DMS53 treated with DMSO at 0.1 percent for 48 hours (cell line): ENCODE measurements around the gene NEMP1.

ENCODE experiments used
- DNase-seq: peaks from one replicate; lab custom pipeline; 2025; ENCODE audit not compliant: unreplicated experiment; lab: John Stamatoyannopoulos, UW

Gene NEMP1

DNA sequence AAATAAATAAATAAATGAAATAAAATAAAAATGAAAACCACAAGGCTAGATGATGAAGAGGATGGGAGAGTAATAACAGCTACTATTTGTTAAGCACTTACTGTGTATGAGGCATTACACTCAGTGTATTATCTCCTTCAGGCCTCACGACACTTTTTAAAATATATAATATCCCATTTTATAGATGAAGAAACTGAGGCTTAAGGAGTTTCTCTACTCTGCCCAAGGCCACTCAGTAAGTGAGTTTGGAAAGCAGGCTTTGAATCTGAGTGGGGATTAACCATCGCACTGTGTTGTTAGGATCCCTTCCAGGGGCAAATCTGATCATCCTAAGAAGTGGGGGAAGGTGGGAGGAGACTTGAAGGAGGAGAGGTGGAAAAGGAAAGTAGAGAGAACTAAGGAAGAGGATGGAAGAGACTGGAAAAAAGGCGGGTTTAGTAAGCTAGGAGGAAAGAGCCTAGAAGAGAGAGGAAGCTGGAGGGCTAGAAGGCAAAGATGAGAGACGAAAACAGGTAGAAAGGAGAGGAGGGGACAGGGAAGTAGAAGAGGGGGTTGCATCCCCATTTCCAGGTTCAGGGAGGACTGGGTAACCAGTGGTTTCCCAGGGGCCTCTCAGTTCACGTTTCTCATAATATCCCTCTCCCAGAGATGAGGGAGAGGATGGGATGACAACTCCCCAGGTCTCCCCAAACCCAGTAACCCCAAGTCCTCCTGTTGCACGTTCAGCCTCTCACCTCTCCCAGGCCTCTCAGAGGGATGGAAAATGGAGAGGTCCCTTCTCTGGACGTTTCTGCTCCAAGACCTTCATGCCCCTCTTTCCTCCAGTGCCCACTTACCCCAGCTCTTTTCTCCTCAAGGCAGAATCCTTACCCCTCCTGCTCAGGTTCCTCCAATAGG lies 30.9 kb upstream of the NEMP1 start:
- DNase-seq = no peak

DNA sequence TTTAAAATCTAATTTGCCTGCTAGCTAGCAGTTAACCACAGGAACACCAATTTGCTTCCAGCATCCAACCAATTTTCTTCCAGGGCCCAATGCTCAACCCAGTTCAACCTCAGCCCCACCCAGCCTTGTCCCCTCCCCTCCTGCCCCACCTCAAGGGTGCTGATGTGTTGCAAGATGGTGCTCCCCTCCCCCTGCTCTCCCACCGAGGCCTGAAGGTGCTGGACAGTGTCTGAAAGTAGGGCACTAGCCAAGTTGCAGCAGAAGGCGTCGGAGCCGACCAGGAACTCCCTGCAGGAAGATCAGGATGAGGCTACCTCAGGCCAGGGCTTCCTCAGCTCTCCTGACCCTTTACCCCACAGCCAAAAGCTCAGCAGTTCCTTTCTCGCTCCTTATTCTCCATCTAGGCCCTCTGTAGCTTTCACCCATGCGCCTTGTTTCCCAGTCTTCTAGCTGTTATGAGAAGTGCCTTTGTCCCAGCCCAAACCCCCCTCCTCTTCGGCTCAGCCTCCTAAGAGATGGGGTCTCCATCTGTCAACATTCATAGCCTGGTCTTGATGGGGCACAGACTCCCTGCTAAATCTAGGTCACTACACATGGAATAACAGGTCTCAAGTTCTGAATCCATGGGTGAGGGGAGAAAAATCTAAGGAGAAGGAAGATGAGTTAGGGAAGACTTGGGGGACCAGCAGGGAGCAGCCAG lies 29.0 kb upstream of the NEMP1 start:
- no peak for DNase-seq

DNA sequence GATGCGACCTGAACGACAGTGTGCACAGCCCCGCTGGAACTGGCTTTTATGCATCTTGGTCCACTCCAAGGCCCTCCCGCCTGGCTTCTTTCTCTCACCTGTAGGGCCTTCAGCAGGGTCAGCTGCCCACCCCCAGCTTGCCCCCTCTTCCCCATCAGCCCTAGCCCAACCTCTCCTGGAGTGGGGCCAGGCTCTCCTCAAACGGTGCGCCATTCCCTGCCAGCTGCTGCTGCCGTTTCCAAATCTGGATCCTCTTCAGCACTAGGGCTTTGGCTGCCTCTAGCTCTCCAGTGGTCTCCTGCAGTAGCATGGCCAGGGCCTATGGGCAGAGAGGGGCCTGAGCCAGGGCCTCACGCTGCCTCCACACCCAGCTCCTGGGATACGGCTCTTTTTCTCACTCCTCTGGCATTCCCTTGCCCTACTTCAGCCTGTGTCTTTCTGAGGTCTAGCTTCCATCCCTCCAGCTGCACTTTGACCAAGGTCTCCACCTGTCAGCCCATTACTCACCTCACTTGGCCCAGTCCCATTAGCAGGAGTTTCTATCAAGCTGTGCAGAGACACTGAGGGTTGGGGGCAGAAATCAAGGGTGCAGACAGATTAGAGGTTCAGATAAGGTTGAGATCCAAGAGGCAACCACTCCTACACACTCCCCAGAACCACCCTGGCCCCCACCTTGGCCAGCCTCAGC lies 27.6 kb upstream of the NEMP1 start:
- DNase-seq = no peak

DNA sequence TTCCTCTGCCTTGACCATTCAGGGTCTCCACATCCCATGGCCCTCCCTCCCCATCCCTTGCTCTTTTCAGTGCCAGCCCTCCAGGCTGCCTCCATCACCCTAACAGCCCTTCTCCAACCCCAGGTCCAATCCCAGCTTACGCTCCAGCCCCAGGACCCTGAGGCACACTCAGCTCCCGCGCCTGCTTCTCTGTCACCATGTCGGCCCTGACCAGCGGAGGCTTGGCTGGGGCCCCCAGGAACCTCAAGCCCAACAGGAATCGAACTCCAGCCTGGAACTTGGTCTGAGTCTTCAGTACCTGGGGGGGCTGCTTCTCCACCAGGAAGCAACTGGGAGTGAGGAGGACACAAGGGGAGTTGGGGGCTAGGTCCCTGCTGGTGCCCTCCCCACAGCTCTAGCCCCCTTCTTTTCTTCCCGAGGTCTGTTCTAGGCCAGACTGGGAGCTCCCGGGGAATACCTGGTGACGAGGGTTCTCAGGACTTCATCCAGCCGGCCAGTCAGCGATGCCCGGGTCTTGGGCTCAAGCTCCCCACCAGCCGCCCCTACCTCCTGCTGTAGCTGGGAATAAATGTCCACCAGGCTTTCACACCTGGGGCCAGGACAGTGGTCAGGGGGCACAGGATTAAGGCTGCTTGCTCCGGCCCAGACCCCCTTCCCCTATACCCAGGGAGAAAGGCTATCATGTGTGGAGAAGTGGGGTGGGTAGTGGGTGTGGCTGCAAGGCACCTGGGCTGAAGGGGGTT lies 26.6 kb upstream of the NEMP1 start:
- no peak for DNase-seq

DNA sequence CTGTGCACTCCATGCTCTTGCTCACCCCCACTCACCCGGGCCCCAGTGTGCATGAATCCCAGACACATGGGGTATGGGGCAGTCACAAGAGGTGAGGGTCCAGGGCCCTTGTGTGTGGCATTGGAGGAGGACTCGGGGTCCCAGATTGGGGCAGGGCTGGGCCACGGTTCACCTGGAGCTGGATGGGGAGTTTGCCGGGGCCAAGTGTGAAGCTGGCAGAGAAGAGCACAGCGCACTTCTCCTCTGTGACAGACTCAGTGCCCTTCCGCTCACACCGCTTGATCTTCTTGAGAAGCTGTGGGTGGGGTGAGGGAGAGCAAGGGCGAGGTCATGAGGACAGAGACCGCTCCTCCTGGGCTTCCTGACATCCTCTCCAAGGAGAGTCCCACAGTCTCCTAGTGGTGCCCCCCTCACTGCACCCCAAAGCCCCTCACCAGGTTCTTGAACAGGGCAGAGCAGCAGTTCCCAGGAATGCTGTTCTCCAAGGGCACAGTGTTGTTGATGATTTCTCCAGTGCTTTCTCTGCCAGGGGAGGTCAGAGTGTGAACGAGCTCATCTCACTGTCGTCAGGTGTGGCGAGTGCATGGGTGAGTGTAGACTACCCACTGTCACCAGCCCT lies 25.8 kb upstream of the NEMP1 start:
- DNase-seq = no peak

DNA sequence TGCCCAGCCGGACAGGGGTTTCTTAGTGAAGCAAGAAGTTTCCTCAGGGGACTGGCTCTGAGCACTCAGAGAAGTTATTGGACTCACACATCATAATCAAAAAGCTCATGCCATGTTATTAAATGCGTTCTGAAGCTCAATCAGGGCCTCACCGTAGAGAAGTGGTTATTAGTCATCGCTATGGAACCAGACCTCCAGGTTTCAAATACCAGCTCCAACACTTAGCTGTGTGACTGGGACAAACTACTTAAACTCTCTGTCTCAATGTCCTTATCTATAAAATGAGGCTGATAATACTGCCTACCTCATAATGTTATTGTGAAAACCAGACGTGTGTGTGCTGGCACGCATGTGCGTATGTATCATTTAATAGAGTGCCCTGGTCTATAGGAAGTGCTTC lies 25.3 kb upstream of the NEMP1 start:
- no peak for DNase-seq

DNA sequence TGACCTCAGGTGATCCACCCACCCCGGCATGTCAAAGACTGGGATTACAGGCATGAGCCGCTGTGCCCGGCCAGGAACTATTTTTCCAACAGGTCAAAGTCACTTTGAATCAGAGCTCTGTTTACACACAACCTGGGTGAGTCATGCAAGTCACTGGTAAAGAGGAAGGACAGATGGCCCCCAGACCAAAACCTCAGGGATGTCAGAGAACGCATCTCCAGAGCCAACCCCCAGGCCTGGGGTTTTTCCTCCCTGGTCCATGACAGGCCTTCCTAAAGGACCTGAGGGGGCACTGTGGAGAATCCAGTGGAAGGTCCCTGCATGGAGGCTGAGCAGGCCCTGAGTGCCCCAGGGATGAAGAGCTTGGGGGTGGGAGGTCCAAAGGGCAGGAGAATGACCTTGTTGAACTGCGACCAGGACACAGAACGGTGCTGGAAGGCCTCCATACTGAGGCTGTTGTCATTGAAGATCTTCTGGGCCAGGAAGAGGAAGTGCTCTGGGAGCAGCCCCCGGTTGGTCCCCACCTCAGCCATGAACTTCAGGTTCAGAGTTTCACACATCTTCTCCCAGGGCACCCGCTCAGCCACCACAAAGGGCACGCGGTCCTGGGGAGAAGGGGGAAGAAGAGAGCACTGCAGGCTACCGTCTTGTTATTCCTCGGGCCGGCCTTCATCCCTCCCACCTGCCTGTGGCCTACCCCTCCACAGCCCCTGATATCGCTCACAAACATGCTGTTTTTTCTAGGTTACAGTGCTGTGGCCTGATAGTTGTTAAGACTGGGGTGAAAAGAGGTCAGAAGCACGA lies 23.5 kb upstream of the NEMP1 start:
- peak; percentile 81 for DNase-seq

DNA sequence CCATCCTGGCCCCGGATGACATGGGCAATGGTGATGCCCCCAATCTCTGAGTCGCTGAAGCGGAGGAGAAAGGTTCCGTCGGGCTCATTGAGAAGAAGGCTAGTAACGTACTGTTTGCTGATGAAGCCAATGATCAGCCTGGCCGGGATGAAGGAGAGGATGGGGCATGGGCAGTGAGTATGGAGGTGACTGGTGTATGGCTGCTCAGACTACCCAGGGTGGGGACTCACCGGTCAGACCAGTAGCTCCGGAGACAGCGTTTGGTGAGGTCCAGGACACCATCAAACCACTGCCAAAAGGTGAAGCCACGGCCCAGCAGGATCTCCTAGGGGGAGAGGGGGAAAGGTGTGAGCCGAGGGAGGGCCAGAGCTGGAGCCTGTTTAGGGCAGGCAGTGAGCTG lies 21.2 kb upstream of the NEMP1 start:
- no peak for DNase-seq

DNA sequence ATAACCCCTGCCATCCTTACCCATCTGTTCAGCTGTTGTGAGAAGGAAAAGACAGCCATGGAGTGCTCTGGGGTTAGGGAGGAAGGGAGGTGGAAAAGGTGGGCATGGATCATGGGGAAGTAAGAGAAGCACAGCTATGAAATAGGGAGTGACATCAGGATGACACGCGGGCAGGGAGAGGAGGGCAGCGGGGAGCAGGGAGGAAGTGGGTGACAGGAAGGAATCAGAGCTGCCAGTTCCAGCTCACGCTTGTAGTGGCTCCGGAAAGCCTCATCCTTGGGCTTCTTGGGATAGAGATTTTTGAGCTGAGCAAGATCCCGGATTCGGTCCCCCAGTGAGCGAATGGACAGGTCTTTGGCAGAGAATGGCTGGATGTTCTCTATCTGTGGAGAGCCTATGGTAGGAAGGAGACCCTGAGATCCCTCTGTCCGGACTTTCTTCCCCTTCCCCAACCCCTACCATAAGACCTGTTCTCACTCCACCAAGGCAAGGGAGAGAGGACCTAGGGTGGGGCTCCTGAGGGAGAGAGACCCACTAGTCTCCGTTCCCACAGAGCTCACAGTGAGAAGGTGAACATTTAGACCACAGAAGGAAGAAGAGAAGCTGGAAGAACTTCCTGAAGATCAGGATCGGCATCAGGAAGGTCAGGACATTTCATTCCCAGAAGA lies 20.6 kb upstream of the NEMP1 start:
- DNase-seq = no peak

DNA sequence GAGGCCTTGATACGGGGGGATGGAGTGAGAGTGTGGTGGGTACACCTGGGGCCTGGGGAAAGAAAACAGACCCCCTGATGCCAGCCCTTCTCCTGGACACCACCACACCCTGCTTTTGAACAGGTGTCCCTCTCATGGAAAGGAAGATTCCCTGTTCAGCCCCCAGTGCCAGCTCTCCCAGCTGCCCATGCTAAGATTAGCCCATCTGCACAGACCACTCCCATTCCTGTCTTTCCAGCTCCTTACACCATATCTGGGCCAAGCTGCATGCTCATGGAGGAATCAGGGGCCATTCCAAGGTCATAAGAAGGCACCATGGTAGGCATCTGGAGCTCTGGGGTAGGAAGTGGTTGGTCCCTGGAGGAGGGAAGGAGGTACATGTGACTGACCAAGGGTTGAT lies 20.0 kb upstream of the NEMP1 start:
- DNase-seq = no peak

DNA sequence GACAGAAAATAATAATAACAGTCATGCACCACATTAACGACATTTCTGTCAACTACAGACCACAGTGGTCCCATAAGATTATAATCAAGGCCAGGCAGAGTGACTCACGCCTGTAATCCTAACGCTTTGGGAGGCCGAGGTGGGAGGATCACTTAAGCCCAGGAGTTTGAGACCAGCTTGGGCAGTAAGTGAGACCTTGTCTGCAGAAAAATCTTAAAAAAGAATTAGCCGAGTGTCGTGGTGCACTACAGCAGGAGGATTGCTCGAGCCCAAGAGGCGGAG lies 18.9 kb upstream of the NEMP1 start:
- no peak for DNase-seq

DNA sequence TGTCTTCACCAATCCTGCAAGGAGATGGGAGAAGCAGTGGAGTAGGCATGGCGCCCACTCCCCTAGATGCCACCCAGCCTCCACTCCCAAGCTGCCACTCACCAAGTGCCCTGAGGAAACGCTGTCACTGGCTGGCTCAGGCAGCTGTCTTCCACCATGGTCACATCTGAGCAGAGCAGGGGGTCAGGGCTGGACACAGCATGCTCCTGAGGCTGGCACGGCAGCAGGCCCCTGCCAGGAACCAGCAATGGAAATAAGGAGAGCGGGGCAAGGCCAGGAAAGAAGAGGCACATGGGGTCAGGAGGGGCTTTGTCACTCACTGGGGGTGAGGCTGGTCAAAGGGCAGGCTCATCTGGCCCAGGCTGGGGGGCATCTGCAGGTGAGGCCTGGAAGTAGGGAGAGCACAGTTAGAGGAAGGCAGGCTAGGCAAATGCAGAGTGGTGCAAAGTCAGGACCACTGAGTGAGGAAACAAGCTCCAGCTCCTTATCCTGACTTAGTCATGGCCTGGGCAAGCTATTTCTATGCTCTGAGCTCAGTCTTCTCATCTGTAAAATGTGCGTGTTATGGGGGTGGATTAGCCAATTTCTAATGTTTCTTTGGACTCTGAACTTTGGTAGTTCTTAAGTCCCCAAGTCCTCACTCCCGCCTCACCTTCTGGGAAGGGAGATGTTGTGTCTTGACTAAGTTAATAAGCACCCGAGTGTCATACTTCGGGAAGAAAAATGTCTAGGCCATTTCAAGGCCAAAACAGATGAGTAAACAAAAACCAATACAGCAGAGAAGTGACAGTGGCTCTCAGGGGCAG lies 18.4 kb upstream of the NEMP1 start:
- DNase-seq = no peak

DNA sequence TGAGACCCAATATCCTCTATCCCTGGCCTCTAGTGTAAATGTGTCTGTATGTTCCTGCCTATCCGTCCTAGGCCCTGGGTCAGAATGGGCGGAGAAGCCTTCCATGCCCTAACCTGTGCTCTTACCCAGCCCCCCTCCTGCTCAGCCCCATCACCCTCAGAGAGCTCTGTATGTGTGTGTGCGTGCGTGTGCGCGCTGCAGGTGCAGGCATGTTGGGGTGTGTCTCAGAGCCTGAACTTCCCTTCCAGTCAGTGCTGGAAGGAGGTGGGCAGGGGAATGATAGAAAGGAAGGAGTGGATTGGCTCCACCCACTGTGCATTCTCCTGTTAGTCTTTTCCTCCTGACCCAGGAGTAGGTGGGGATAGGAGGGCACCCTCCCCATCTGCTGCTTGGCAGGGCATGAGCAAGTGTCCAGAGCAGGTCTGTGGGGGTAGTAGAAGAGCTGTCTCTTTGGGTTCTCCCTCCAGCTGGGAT lies 17.5 kb upstream of the NEMP1 start:
- no peak for DNase-seq

DNA sequence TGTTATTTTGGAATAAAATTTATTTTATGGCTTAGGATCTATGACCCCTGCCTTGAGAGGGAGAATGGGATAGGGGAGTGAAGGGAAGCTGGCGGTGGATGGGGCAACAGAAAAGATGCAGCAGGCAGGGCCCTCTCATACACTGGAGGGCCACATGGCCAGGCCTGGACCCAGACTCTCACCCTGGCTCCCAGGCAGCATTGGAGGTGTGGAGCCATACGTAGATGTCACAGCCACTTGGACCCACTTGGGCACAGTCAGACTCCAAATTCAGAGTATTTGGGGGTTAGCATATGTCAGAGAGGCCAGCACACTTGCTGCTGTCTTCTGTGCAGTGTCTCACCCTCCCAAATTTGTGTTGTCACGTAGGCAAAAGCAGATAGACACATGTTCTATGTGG lies 16.8 kb upstream of the NEMP1 start:
- no peak for DNase-seq

DNA sequence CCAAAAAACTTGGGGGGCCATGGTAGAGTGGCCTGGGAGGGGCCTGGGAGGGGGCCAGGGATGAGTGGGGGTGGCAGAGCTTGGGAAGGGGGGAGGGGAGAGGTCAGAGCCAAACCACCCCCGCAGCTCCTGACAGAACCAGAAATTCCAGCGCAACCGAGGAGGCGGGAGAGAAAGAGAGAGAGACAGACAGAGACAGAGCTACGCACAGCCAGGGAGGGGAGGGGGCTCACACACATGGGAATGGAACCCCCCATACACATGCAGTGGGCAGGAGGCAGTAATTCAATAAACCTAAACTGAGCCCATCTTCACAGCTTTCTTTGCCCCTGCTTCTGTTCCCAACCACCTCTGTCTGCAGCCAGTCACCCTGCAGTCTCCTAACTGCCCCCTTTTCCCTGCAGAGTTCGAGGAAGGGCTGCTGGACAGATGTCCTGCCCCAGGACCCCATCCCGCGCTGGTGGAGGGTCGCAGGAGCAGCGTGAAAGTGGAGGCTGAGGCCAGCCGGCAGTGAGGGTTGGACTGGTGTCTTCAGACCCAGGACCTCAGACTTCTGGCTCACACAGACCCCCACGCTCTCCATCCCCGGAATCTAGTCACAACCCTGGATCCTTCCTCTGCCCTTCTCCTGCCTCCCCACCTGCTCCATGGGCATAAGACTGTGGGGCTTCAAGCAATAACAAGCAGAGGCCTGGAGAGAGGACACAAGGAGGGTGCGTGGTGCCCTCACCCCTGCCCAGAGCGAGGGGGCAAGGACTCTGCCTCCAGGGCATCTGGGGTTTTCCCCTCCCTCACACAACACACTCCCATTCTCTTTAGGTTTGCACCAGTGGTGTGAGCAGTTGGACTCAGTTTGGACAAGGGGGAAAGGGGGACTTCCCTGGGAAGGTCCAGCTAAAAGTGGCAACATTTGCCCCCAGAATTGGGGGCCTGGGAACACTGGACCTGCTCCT lies 15.9 kb upstream of the NEMP1 start:
- no peak for DNase-seq

DNA sequence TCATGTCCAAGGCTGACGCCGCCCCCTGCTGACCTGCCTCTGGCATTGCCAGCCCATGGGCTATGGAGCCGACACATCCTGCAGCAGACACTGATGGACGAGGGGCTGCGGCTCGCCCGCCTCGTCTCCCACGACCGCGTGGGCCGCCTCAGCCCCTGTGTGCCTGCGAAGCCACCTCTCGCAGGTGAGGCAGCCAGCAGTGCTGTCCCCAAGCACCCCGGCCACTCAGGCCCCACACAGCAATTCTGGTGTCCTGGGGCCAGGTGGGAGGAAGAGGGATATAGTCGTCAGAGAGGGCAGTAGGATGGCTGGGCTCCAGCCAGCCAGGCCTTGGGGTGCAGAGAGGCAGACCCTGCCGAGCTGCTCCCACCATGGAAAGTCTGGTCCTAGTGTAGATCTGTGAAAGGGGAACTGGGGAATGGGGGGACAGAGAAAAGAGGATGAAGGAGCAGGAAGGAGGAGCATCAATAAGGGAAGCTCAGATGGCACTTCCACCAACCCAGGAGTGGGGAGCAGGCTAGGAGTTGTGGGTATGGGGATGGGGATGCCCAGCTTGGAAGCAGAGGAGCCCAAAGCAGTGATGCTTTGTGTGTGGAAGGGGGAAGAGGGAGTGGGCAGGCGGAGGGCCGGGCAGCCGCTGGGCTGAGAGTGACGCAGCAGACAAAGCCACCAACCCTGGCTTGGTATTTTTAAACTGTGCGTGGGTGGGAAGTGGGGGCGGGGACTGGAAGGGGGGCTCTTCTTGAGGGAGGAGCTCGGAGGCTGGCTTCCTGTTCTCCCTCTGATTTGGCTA lies 15.0 kb upstream of the NEMP1 start:
- DNase-seq = no peak

DNA sequence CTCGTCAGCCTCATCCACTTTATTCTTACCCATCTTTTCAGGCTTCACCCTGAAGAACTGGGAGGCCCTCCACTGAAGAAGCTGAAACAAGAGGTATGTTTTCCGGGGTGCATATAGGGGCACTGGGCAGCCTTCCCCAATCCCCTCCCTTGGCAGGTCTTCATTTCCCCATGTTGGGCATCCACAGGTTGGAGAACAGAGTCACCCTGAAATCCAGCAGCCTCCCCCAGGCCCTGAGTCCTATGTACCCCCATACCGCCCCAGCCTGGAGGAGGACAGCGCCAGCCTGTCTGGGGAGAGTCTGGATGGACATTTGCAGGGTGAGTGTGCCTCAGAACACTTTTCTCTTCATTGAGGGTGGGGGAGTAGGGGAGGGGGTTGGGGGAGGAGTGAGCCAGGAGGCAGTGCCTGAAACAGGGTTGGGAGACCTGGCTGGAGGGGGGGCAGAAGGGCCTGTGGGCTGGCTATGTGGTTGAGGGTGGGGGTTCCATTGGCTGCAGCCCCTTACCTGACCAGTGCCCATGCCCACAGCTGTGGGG lies 14.4 kb upstream of the NEMP1 start:
- no peak for DNase-seq
